BE2C (cell line): ENCODE data around the gene SNURF.
"Not testable (repeated sequence)": the region's sequence is repeated elsewhere in the genome, so short reads cannot be mapped to it uniquely, and the experiment has no call there.

Experiments used
- DNase-seq: peaks from one replicate; pipeline ENCODE4 v3.0.0-alpha.2; 2020
- H3K27me3 ChIP-seq: fragments of 250-450 bp; sonication (Bioruptor Pico); 2 replicates; pipeline ENCODE4 v1.5.1; 2020; ENCODE audit warnings: mild to moderate bottlenecking
- H3K36me3 ChIP-seq: fragments of 250-450 bp; sonication (Bioruptor Pico); 2 replicates; pipeline ENCODE4 v1.5.1; 2020; ENCODE audit warnings: mild to moderate bottlenecking
- H3K4me1 ChIP-seq: fragments of 250-450 bp; sonication (Bioruptor Pico); 2 replicates; pipeline ENCODE4 v1.5.1; 2020
- H3K4me3 ChIP-seq: 2 replicates; pipeline ENCODE4 v1.5.1; 2011; ENCODE audit warnings: low read depth, low read length
- H3K9me3 ChIP-seq: fragments of 250-450 bp; sonication (Bioruptor Pico); 2 replicates; pipeline ENCODE4 v1.5.1; 2020
- TF ChIP-seq, protein P1 (sequence below): IDR thresholded peaks from 2 replicates; pipeline ENCODE4 v1.5.1; 2012; ENCODE audit warnings: mild to moderate bottlenecking, low read depth, low read length

The SNURF gene

DNA sequence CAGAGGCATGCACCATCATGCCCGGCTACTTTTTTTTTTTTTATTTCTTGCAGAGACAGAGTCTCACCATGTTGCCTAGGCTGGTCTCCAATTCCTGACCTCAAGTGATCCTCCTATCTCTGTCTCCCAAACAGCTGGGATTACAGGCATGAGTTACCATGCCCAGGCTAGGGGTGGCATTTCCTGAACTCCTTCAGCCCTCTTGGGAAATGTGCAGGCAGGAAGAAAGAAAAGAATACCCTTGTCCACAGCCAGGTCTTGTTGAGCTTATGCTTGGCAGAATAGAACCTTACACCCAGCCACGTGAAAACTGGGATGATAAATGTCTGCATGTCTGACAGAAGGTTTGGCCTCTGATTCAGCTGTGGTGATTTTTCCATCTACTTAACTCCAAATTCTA lies 30.2 kb upstream of the SNURF start:
- no peak for DNase-seq
- Histone ChIP-seq H3K27me3 (no peaks in the 10 kb centered on the region), H3K4me1 (no peaks in the 10 kb centered on the region), H3K4me3 (no peak overlapping the region), H3K9me3 (no peaks in the 10 kb centered on the region), H3K36me3 (no peaks in the 10 kb centered on the region)
- TF ChIP-seq, protein P1, sequence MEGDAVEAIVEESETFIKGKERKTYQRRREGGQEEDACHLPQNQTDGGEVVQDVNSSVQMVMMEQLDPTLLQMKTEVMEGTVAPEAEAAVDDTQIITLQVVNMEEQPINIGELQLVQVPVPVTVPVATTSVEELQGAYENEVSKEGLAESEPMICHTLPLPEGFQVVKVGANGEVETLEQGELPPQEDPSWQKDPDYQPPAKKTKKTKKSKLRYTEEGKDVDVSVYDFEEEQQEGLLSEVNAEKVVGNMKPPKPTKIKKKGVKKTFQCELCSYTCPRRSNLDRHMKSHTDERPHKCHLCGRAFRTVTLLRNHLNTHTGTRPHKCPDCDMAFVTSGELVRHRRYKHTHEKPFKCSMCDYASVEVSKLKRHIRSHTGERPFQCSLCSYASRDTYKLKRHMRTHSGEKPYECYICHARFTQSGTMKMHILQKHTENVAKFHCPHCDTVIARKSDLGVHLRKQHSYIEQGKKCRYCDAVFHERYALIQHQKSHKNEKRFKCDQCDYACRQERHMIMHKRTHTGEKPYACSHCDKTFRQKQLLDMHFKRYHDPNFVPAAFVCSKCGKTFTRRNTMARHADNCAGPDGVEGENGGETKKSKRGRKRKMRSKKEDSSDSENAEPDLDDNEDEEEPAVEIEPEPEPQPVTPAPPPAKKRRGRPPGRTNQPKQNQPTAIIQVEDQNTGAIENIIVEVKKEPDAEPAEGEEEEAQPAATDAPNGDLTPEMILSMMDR = no peak

DNA sequence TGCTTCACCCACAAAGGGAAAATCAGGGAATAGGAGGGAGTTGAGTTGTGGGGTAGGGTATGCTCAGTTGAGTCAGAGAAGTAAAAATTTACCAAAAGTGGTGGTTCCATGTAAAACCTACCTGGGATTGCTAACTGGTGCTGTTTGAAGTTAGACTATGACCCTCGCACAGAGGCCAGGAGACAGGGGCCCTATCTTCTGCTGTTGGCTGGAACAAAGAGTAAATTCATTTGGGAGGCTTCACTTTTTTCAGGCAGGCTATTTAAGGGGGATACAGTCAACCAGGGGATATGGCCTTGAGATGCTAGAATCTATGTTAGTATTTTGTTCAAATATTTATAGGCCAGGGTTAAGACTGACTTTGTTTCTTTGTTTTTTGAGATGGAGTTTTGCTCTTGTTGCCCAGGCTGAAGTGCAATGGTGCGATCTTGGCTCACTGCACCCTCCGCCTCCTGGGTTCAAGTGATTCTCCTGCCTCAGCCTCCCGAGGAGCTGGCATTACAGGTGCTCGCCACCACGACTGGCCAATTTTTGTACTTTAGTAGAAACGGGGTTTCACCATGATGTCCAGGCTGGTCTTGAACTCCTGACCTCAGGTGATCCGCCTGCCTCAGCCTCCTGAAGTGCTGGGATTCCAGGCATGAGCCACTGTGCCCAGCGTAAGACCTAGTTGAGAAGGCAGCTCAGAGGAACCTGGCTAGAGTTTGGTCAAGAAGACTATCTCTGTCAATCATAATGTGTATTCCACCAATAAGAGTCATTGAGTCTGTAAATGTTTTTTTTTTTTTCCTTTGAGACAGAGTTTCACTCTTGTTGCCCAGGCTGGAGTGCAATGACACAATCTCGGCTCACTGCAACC lies 22.7 kb upstream of the SNURF start:
- DNase-seq, H3K9me3 ChIP-seq, H3K4me3 ChIP-seq, H3K4me1 ChIP-seq, H3K36me3 ChIP-seq, H3K27me3 ChIP-seq: not testable (repeated sequence)

DNA sequence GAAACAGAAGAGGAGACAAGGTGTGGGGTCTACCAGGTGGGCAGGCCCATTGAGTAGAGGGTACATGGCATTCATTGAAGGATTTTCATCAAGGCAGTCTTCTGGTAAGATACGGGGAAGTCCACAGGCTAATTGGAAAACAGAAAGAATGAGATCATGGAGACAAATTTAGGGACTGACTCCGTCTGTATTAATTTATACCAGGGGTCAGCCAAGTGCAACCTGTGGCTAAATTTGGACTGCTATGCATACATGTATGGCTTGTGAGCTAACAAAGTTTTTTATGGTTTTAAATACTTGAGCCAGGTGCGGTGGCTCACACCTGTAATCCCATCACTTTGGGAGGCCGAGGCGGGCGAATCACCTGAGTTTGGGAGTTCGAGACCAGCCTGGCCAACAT lies 21.1 kb upstream of the SNURF start:
- Histone ChIP-seq H3K4me3 (no peak overlapping the region), H3K9me3 (no peaks in the 10 kb centered on the region), H3K27me3 (no peaks in the 10 kb centered on the region), H3K4me1 (no peaks in the 10 kb centered on the region), H3K36me3 (no peaks in the 10 kb centered on the region)
- no peak for DNase-seq
- TF ChIP-seq, protein P1 = no peak

DNA sequence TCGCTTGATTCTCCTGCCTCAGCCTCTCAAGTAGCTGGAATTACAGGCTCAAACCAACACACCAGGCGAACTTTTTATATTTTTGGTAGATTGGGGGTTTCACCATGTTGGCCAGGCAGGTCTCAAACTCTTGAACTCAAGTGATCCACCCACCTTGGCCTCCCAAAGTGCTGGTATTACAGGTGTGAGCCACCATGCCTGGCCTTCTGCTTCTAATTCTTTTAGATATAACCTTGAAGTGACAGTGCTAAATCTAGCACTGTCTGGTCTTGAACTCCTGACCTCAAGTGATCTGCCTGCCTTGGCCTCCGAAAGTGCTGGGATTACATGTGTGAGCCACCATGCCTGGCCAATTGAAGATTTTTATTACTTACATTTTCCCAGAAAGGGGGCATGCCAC lies 16.6 kb upstream of the SNURF start:
- not testable (repeated sequence) for DNase-seq, H3K9me3 ChIP-seq, H3K27me3 ChIP-seq, H3K36me3 ChIP-seq, H3K4me3 ChIP-seq, H3K4me1 ChIP-seq

DNA sequence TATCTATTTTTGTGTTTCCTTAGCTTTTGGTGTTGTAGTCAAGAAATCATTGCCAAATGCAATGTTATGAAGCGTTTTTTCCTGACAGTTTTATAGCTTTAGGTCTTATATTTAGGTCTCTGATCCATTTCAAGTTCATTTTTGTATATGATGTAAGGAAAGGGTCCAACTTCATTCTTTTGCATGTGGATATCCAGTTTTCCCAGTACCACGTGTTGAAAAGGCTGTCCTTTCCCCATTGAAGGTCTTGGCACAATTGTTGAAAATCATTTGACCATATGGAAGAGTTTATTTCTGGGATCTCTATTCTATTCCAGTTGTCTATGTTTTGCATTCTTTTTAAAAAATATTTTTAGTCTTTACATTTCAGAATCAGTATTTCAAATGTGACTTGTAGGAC lies 14.6 kb upstream of the SNURF start:
- Histone ChIP-seq H3K4me3 (no peak overlapping the region), H3K27me3 (no peaks in the 10 kb centered on the region), H3K9me3 (no peaks in the 10 kb centered on the region), H3K36me3 (no peaks in the 10 kb centered on the region), H3K4me1 (no peaks in the 10 kb centered on the region)
- DNase-seq = no peak
- TF ChIP-seq, protein P1 = no peak

DNA sequence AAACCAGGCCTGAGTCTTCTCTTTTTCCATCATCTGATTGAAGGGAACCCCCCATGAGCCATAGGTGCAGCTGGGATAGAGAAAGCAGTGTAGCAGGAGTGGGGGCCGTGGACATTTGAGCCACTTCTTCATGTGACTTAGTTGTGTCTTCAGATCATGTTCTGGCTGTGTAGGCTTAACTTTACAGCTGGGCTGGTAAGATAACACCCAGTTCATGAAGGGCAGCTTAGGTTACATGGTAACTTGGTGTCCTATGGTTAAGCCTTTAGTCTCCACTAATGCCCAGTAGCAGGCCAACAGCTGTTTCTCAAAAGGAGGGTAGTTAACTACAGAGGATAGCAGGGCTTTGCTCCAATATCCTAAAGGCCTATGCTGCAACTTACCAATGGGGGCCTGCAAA lies 11.4 kb upstream of the SNURF start:
- H3K9me3 ChIP-seq = no peaks in the 10 kb centered on the region
- TF ChIP-seq, protein P1 = no peak
- no peaks in the 10 kb centered on the region for H3K4me1 ChIP-seq
- H3K27me3 ChIP-seq = no peaks in the 10 kb centered on the region
- no peaks in the 10 kb centered on the region for H3K36me3 ChIP-seq
- no peak overlapping the region for H3K4me3 ChIP-seq
- DNase-seq = no peak

DNA sequence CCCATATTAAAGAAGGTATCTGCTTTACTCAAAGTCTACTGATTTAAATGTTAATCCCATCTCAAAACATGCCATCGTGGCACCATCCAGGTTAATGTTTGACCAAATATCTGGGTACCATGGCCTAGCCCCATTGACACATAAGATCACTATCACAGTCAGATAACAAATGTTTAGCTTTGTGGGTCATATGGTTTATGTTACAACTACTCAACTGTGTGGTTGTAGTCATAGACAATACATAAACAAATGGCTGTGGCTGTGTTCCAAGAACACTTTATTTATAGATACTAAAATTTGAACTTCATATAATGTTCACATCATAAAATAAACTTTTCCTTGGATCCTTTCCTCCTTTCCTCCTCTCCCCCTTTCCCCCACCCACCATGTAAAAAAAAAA lies 9.8 kb upstream of the SNURF start:
- Histone ChIP-seq H3K36me3 (no peaks in the 10 kb centered on the region), H3K27me3 (no peaks in the 10 kb centered on the region), H3K4me1 (no peaks in the 10 kb centered on the region), H3K4me3 (no peak overlapping the region), H3K9me3 (no peaks in the 10 kb centered on the region)
- DNase-seq = no peak
- TF ChIP-seq, protein P1 = no peak
